NT2/D1 (cell line): ENCODE results near the gene NFS1.

ENCODE experiments used
- SUZ12 ChIP-seq: IDR thresholded peaks from 2 replicates; pipeline ENCODE4 v1.6.1; 2011; ENCODE audit not compliant: insufficient read length, insufficient read depth; ENCODE audit errors: extremely low read depth
- YY1 ChIP-seq: IDR thresholded peaks from 2 replicates; pipeline ENCODE4 v1.6.1; 2011; ENCODE audit not compliant: insufficient read length, insufficient read depth
- ZNF274 ChIP-seq: IDR thresholded peaks from 2 replicates; pipeline ENCODE4 v1.6.1; 2011; ENCODE audit warnings: mild to moderate bottlenecking, low read depth, low read length

DNA sequence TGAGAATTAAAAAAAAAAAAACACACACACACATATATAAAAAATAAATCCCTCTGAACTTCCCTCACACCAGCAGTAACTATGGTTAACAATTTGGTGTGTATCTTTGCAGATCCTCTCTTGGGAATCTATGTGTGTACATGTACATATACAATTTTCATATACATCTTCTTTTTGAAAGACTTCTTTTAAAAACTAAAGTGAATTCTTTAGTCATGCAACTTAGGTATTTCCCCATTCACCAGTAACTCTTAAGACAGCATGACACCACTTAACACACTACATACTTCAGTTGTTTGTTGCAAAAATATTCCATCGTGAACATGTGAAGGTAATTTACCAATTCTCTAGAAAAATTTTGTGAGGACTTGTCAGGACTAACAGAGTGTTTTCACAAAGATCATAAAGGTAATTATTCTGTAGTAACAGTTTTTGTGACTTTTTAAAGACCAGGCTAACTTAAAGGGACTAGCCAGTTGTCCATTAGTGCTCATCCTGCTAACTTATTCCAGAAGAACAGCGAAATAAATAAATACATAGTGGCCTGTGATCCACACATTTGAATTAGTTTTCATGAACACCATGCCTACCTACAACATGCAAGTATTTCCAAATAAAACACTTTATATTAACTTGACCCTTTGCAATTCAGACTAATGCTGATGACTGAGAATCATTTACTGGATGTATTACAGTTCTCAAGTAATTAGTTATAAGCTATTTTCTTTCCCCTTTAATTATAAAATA is 30.9 kb upstream of the NFS1 start:
- TF ChIP-seq YY1 (no peak), ZNF274 (no peak), SUZ12 (no peak)
